IPS-18c (cell line): ENCODE measurements around the gene SUGP2.

Experiments
- H3K4me3 ChIP-seq: 2 replicates; pipeline ENCODE4 v1.7.0; 2013; ENCODE audit warnings: low read depth, mild to moderate bottlenecking, low read length, moderate library complexity; ENCODE audit not compliant: insufficient read depth
- H3K9me3 ChIP-seq: one replicate; pipeline ENCODE4 v1.6.1; 2013; ENCODE audit warnings: mild to moderate bottlenecking, low read length, moderate library complexity; ENCODE audit not compliant: control insufficient read depth, insufficient read depth

The SUGP2 gene

DNA sequence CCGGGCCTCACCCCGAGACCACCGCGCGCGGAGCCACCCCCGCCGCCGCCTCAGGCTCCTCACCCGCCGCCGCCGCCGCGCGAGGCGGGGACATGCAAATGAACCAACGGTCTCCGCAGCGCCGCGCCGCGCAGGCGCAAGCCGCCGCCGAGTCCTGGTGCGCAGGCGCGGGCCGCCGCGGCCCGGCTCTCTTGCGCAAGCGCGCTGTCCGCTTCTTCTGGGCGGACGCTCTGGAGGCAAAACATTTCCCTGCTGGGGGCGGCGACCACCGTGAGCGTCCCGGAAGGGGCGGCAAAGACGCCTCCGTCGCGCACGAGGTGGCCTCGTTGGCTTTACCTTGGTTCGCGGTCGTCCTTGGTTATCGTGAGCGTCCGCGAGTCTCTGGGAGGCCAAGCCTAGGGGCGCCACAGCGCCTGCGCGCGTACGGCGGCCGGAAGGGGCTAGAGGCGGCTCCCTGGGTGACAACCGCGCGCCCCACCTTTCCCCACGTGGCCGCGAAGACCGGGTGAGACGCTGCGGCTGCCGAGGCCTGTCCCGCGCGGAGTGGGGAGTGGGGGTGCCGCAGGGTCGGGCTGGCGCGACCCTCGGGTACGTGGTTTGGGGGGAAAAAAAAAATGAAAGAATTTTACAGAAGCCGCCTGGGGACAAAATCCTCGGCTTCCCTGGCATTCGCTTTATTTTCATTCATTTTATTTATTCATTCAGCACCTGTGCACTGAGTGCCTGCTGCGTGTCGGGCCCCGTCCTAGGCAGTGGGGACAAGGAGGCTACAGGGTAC is at the start of gene SUGP2, which contains the start of gene ARMC6:
SUGP2 (minus strand) TSS at position 92 of the 778 bp plus-strand sequence. CDS start 2,446 bp downstream, outside the sequence.
ARMC6 (plus strand) TSS at position 178 of the 778 bp plus-strand sequence. CDS start 607 bp downstream, outside the sequence.
- no peaks in the 10 kb centered on the region for H3K9me3 ChIP-seq
- peak within 1 kb of the TSS; percentile 99 for H3K4me3 ChIP-seq

DNA sequence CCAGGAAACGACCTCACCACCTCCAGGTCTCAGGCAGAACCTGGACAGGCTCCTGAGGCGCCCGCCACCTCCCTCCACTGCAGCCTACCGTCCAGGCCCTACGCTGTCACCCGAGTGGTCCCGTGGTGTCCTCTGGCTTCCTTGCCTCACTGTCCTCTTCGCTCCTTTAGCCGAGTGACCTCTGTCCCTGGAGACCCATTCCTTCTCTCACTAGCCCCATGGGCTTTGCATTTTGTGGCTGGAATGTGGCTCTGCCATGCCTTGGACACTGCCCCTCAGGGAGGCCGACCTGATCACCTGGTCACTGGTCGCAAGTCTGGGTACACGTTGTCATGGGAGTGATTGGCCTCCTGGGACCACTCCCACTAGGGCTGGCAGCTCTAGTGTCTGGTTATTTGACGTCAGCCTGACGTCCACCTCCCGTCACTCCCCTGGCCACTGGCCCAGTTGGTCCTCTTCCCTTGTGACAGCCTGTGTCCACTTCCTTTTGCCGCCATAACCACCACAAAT is 48.4 kb upstream of the SUGP2 start:
- Histone ChIP-seq H3K9me3 (no peaks in the 10 kb centered on the region), H3K4me3 (no peak overlapping the region)

DNA sequence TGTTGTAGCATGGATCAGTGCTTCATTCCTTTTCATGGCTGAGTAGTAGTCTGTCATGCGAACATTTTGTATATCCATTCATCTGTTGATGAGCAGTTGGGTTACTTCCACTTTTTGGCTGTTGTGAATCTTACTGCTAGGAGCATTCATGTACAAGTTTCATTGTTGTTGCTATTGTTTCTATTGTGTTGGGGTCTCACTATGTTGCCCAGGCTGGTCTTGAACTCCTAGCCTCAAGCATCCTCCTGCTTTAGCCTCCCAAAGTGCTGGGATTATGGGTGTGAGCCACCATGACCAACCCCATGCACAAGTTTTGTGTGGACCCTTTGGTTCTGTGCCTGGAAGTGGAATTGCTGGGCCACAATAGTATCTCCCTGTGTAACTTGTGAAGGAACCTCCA is 46.3 kb upstream of the SUGP2 start:
- Histone ChIP-seq H3K4me3 (no peak overlapping the region), H3K9me3 (no peaks in the 10 kb centered on the region)

DNA sequence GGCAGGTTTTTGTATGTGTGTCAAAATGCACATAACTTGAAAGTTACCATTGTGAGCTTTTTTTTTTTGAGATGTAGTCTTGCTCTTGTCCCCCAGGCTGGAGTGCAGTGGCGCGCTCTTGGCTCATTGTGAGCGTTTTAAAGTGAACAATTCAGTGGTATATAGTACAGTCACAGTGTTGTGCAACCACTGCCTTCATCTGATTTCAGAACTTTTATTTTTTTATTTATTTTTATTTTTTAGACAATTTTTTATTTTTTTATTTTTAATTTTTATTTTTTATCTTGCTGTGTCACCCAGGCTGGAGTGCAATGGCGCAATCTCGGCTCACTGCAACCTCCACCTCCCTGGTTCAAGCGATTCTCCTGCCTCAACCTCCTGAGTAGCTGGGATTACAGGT is 45.5 kb upstream of the SUGP2 start:
- Histone ChIP-seq H3K9me3 (no peaks in the 10 kb centered on the region), H3K4me3 (no peak overlapping the region)

DNA sequence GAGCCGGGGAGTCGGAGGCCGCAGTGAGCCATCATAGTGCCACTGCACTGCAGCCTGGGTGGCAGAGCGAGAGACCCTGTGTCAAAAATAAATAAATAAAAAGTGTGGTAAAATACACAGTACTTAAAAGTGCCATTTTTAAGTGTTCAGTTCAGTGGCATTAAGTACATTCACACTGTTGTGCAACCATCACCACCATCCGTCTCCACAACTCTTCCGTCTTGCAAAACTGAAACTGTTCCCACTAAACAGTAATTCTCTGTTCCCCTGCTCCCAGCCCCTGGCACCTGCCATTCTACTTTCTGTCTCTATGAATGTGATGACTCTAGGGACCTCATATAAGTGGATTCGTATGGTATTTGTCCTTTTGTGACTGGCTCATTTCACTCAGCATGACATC is 43.8 kb upstream of the SUGP2 start:
- Histone ChIP-seq H3K4me3 (no peak overlapping the region), H3K9me3 (no peaks in the 10 kb centered on the region)

DNA sequence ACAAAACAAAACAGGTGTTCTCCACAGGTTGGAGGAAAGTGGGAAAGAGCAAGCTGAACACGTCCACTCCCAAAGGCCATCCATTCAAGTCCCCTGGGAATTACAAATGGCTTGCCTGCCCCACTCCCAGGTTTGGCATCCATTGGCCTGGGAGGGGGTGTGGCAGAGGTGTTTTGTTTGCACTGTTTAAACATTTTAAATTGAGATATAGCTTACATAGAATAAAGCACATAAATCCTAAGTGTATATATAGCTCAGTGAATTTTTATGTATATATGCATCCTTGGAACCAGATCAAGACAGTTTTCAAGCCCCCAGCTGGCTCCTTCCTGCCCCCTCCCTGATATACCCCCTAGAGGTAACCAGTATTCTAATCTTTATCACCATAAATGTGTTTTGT is 43.2 kb upstream of the SUGP2 start:
- no peaks in the 10 kb centered on the region for H3K9me3 ChIP-seq
- no peak overlapping the region for H3K4me3 ChIP-seq

DNA sequence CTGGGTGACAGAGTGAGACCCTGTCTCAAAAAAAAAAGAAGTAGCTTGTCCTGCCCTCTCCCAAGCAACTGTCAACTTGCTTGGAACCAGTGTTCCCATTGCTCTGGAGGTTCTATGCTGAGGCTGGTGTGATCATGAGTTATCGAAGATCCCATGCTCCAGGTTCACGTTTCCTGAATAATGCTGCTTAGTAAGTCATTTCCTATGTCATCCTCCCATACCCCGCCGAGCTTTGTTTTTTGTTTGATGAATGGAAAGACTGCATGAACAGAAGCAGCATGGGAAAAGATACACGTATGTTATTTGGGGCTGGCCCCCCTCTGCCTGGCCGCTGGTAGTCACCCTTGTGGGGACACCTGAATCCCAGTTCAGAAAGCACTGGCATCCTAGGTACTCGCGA is 41.8 kb upstream of the SUGP2 start:
- H3K9me3 ChIP-seq: no peaks in the 10 kb centered on the region
- H3K4me3 ChIP-seq: no peak overlapping the region

DNA sequence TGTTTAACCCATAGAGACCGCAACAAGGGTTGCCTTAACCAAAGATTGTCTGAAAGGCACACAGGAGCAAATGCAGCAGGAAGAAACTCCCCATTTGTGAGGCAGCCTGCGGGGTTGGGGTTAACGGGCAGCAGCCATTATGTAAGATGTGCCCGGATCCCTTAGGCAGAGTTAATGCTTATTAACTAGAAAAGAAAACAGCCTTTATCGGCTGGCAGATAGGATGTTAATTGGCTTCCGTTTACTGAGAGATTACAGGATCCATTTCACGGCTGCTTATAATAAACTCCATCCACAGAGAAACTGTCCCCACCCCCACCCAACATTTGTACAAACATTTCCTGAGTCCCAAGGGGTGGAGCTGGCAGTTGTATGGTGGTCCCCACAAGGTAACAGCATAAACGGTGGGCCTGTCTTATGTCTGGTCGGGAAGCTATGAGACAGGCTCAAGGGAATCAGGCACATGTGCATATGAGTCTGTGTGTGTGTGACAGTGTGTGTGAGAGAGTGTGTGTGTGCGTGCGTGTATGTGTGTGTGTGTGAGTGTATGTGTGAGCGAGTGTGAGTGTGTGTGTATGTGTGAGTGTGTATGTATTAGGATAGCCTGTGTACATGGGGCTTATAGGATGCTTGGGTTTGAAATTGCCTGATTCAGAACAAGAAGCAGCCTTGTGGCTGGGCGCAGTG is 41.0 kb upstream of the SUGP2 start:
- H3K9me3 ChIP-seq: no peaks in the 10 kb centered on the region
- no peak overlapping the region for H3K4me3 ChIP-seq

DNA sequence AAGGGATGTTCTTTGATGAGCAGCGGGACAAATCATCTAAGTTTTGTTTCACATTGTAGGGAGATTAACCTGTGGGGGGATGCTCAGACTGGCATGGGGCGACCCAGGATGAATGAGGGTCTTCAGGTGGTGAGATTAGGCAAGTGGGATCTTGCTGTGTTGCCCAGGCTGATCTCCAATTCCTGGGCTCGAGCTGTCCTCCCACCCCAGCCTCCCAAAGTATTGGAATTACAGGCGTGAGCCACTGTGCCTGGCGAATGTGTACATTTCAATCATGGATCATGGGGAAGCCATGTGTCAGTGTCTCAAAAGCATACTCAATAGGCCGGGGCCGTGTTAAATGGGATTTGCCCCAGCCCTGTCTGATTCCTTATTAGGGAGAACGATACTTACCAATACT is 38.6 kb upstream of the SUGP2 start:
- no peaks in the 10 kb centered on the region for H3K9me3 ChIP-seq
- H3K4me3 ChIP-seq: no peak overlapping the region

DNA sequence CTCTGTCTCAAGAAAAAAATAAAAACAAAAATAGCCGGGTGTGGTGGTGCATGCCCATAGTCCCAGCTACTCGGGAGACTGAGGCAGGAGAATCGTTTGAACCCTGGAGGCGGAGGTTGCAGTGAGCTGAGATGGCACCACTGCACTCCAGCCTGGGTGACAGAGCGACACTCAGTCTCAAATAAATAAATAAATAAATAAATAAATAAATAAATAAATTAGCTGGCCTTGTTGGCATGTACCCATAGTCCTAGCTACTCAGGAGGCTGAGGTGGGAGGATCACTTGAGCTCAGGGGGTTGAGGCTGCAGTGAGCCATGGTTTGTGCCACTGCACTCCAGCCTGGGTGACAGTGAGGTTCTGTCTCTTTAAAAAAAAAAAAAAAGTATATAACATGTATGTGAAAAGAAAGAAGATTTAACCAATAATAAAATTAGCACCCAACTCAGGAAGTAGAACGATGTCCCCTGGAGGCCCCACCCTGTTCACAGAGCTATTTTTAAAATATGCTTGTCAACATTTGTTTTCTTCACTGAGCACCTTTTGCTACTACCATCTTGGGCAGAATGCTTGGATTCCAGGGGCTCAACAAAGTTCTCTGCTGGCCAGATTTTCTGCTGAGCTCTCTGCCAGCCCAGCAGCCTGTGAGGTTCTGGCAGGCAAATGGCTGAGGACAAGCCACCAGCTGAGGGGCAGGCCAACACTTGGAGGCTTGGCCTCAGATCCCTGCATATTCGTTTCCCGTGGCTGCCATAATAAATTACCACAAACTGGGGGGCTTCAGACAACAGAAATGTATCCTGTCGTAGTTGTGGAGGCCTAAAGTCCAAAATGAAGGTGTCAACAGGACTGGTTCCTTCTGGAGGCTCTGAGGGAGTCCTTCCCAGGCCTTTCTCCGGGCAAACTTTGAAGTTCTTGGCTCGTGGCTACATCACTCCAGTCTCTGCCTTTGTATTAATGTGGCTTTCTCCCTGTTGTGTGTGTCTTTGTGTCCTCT is 35.6 kb upstream of the SUGP2 start:
- Histone ChIP-seq H3K9me3 (no peaks in the 10 kb centered on the region), H3K4me3 (no peak overlapping the region)

DNA sequence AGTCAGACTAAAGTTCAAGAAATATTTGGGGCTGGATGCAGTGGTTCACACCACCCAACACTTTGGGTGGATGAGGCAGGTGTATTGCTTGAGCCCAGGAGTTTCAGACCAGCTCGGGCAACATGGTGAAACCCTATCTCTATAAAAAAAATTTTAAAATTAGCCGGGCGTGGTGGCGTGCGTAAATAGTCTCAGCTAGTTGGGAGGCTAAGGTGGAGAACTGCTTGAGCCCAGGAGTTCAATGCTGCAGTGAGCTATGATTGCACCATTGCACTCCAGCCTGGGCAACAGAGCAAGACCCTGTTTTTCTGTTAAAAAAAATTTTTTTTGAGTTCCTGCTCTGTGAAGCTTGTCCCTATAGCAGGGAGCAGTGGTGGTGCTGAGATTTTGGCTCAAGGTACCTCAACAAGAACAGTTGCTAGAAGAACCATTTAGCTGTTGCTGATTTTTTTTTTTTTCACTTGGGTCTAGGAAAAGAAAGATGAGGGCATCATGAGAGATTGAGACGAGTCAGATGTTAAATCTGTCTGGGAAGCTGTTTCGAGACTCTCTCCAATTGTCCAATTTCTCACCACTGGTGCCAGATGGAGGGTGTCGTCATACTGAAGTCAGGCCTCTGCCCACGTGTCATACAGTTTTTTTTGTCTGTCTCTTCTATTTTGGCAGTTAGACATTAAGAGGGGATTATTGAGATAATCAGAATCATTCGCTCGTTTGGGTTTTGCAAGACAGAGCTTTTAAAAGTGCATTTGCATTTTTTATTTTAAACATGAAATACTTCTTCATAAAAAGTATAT is 34.2 kb upstream of the SUGP2 start:
- Histone ChIP-seq H3K4me3 (no peak overlapping the region), H3K9me3 (no peaks in the 10 kb centered on the region)

DNA sequence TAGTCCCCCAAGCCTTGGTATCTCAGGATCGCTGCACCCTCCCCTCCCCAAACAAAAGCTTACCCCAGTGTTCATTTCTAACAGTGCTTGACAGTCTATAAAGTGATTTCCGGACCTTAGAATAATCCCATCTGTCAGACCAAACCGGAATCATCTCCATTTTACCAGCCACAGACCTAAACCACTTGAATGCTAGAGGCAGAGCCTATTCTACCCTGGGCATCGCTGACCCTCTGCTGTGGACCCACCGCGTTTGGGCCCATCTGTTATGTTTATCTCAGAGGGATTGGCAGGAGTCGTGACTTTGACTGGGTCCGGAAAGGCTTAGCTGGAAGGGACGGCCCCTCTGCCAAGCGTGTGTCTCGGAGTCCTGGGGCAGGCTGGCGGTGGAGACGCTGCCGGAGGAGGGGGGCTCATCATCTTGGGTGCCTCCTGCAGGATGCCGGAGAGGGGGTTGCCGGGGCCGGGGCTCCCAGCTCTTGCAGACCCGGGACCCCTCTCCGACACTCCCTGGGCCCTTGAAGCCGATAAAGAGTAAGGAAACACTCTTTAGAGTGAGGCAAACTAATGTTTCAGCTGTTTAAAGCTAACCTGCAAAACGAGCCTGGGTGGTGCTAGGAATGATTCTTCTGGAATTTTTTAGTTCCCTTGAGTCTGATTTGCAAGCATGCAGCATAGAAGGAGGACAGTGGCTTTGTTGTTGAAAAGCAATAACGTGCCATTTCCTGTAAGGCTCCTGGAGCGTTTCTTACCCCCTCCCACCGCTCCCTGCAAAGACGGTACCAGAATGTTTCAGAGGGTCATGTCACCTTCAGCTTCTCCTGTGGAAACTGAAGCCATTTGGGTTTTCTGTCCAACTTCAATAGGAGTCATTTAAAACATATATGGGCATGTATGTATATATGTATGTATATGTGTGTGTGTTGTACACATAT is 31.8 kb upstream of the SUGP2 start:
- Histone ChIP-seq H3K9me3 (no peaks in the 10 kb centered on the region), H3K4me3 (peak overlapping the region; percentile 4; the same call in 1 of the 2 replicates)

DNA sequence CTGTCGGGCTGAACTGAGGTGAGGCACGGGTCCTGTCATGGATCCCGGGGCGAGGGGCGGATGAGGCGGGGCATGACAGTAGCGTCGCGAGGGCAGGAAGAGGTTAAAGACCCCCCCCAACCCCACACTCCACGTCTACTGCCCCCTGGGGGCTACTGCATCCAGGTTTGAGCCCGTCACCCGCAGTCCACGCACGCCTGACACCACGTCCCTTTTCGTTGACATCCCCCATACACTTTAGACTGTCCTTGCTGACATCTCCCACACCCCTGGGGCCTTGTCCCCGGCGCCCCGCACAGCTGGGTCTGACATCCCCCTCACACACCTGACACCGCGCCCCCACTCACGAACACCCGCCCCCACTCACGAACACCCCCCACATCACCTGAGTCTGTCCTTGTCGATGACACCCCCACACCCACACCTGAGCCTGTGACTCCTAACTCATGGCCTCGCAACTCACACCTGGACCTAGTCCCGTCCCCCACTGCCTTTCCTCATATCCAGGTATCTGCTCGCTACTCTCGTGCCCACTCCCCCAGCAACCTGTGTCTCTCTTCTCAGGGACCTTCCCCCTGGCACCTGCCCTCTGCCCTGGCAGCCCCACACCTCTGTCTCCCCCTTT is 30.9 kb upstream of the SUGP2 start:
- Histone ChIP-seq H3K9me3 (no peaks in the 10 kb centered on the region), H3K4me3 (peak overlapping the region; percentile 63)

DNA sequence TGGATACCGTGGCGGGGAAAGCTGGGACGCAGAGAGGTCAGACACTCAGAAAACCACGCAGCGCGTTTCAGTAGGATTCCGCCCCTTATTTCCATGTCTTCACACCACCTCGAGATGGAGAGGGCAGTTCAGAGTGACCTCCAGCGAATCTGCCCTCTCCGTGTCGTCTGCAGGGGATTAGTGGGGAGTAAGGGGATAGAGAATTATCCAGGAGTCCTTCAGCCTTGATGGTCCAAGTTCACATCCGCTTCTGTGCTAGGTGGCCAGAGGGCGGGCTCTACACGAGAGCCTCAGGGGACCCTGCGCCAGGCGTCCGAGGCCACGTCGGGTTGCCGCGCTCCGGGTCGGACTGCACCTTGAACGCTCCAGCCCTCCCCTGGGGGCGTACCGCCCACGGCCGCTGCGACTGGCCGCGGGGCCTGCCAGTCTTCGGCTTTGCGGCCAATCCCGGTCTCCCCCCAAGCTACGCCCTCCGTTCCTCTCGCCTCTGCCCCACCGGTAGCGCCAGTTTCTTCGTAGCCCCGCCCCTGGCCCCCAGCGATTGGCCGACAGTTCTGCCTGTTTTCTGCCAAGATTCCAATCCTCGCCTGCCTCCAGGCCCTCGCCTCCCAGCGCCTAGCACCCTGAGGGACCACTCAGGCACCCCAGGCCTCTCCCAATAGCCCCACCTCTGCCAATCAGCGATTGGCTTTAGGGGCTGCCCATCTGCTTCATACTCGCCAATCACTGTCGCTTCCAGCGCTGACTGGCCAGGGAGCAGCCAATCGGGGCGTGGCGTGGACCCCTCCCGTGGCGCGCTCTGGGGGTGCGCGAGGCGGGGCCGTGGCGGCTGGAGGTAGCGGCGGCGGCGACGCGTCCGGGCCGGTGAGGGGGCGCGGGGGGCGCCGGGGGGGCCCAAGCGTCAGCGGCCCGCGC is 30.1 kb upstream of the SUGP2 start, which contains the start of gene SLC25A42:
SLC25A42 (plus strand) TSS at position 812 of the 915 bp plus-strand sequence. CDS start 32,131 bp downstream, outside the sequence.
- no peaks in the 10 kb centered on the region for H3K9me3 ChIP-seq
- H3K4me3 ChIP-seq: peak within 1 kb of the TSS; percentile 63
